HepG2 (cell line): ENCODE data around the gene LUC7L2. TPM values are rescaled to one million over a fixed set of nuclear protein-coding genes. Genes with fewer than 3 reads are reported as not detected.
A peak's percentile ranks its signal among the peaks of the same experiment; 100 is the strongest.

ENCODE experiments used
- ATAC-seq: fragments of 200-7000 bp; cut with Tn5 transposase; 3 replicates; pipeline ENCODE4 v1.9.1; 2020; ENCODE audit warnings: mild to moderate bottlenecking, moderate library complexity
- BruUV-seq: library from RNA; stranded (reverse); fragments of 400-500 nt; replicated peaks from 2 replicates; lab custom pipeline; 2021; lab: Mats Ljungman, UMichigan
- CTCF ChIA-PET: fragments of 300-600 bp; formaldehyde crosslinking; extraction: SDS; loops from one replicate; lab custom pipeline; 2021; ENCODE audit warnings: low total read pairs, inconsistent platforms, low intra/inter-chr PET ratio; lab: Yijun Ruan, JAX
- POLR2A ChIA-PET: fragments of 350-600 bp; sonication (Branson Sonifier 250); formaldehyde crosslinking; loops from one replicate; lab custom pipeline; 2020; ENCODE audit warnings: antibody characterized with exemption, inconsistent platforms; lab: Yijun Ruan, JAX
- DNase-seq: peaks from one replicate; pipeline ENCODE4 v3.0.0-alpha.2; 2015; ENCODE audit warnings: low spot score
- FAIRE-seq: peaks from 3 replicates; lab custom pipeline; 2011; peaks lifted over from hg19 to GRCh38; lab: Jason Lieb, UNC
- H2AFZ ChIP-seq: one replicate; pipeline ENCODE4 v1.6.1; 2011; ENCODE audit warnings: low read length, inconsistent platforms
- H3K27ac ChIP-seq: fragments of 300-600 bp; 3 replicates; pipeline ENCODE4 v1.8.0; 2011; ENCODE audit warnings: mixed run types, mild to moderate bottlenecking, mixed read lengths, low read length, inconsistent platforms; ENCODE audit not compliant: insufficient read depth; ENCODE audit errors: extremely low read length
- H3K27me3 ChIP-seq, 2 experiments: fragments of 200-600 bp in 1 of 2; 2 replicates in 1 of 2; 3 replicates in 1 of 2; pipeline versions ENCODE4 v1.6.0 to v1.8.0; 2011; ENCODE audit warnings: low read length in 2 of 2, mild to moderate bottlenecking in 2 of 2, moderate library complexity in 2 of 2, inconsistent platforms in 1 of 2; ENCODE audit not compliant: insufficient read depth in 2 of 2, control insufficient read depth in 1 of 2
- H3K36me3 ChIP-seq, 2 experiments: fragments of 200-600 bp in 1 of 2; replicated peaks in 1 of 2; 2 replicates in 1 of 2; 3 replicates in 1 of 2; pipeline versions ENCODE4 v1.5.1 to v1.8.0; 2011; ENCODE audit warnings: low read length in 2 of 2, inconsistent platforms in 1 of 2; ENCODE audit not compliant: insufficient read depth in 2 of 2, control insufficient read depth in 1 of 2
- H3K4me1 ChIP-seq: 2 replicates; pipeline ENCODE4 v1.5.1; 2012; ENCODE audit warnings: low read length, inconsistent platforms; ENCODE audit not compliant: insufficient read depth
- H3K4me2 ChIP-seq: 2 replicates; pipeline ENCODE4 v1.6.0; 2011; ENCODE audit warnings: low read depth, low read length, inconsistent platforms
- H3K4me3 ChIP-seq, 3 experiments: fragments of 200-600 bp in 1 of 3; sonication (generic), shearing (Covaris generic) in 1 of 3; replicated peaks in 1 of 3; 2 replicates each; pipeline ENCODE4 v1.5.1; 2011 to 2016; ENCODE audit warnings: low read length in 3 of 3, inconsistent platforms in 2 of 3, low read depth in 2 of 3, mild to moderate bottlenecking in 2 of 3, control low read depth in 1 of 3, mixed read lengths in 1 of 3; ENCODE audit not compliant: insufficient read depth in 1 of 3
- H3K79me2 ChIP-seq: one replicate; pipeline ENCODE4 v1.6.1; 2011; ENCODE audit warnings: low read length, inconsistent platforms; ENCODE audit not compliant: insufficient read depth
- H3K9ac ChIP-seq: 2 replicates; pipeline ENCODE4 v1.6.0; 2011; ENCODE audit warnings: mild to moderate bottlenecking, low read depth, low read length, inconsistent platforms; ENCODE audit not compliant: insufficient read depth
- H3K9me3 ChIP-seq: 2 replicates; pipeline ENCODE4 v1.5.1; 2012; ENCODE audit warnings: mild to moderate bottlenecking, low read length
- H4K20me1 ChIP-seq: 2 replicates; pipeline ENCODE4 v1.6.0; 2011; ENCODE audit warnings: inconsistent platforms, mild to moderate bottlenecking, low read length, moderate library complexity; ENCODE audit not compliant: insufficient read depth
- EZH2 ChIP-seq: conservative IDR thresholded peaks from 2 replicates; pipeline ENCODE4 v1.6.1; 2012; ENCODE audit warnings: mild to moderate bottlenecking, low read depth, low read length, moderate library complexity
- FOXA3 ChIP-seq: IDR thresholded peaks from 2 replicates; pipeline ENCODE4 v1.6.1; 2016; ENCODE audit warnings: missing genetic modification reagents, missing compliant biosample characterization
- MXD1 ChIP-seq: sonication (generic); formaldehyde crosslinking; IDR thresholded peaks from 2 replicates; pipeline ENCODE4 v1.4.0; 2020; ENCODE audit warnings: mild to moderate bottlenecking, missing genetic modification reagents
- PRDM4 ChIP-seq: sonication (generic); formaldehyde crosslinking; IDR thresholded peaks from 2 replicates; pipeline ENCODE4 v1.9.0; 2021; ENCODE audit warnings: missing genetic modification reagents, borderline replicate concordance
- SIX4 ChIP-seq: sonication (generic); formaldehyde crosslinking; IDR thresholded peaks from 2 replicates; pipeline ENCODE4 v1.4.0; 2020; ENCODE audit warnings: missing genetic modification reagents
- ZBTB3 ChIP-seq: sonication (generic); formaldehyde crosslinking; IDR thresholded peaks from 2 replicates; pipeline ENCODE4 v1.4.0; 2020; ENCODE audit warnings: low read depth, mild to moderate bottlenecking, moderate library complexity, missing genetic modification reagents, borderline replicate concordance
- ZFX ChIP-seq: sonication (generic); formaldehyde crosslinking; IDR thresholded peaks from 2 replicates; pipeline ENCODE4 v1.4.0; 2020; ENCODE audit warnings: mild to moderate bottlenecking, low read depth, missing genetic modification reagents, moderate library complexity
- ZNF260 ChIP-seq: sonication (generic); formaldehyde crosslinking; IDR thresholded peaks from 2 replicates; pipeline ENCODE4 v1.4.0; 2020; ENCODE audit warnings: missing genetic modification reagents, low read depth, mild to moderate bottlenecking, borderline replicate concordance
- ZNF335 ChIP-seq: sonication (generic); formaldehyde crosslinking; IDR thresholded peaks from 2 replicates; pipeline ENCODE4 v1.4.0; 2020; ENCODE audit warnings: missing genetic modification reagents
- ZNF496 ChIP-seq: sonication (generic); formaldehyde crosslinking; IDR thresholded peaks from 2 replicates; pipeline ENCODE4 v1.8.1; 2023; ENCODE audit warnings: mild to moderate bottlenecking, moderate library complexity, missing genetic modification reagents; ENCODE audit not compliant: insufficient replicate concordance
- ZNF747 ChIP-seq: sonication (generic); formaldehyde crosslinking; IDR thresholded peaks from 2 replicates; pipeline ENCODE4 v1.8.1; 2023; ENCODE audit warnings: missing genetic modification reagents, mild to moderate bottlenecking, borderline replicate concordance
- ZNF816 ChIP-seq: sonication (generic); formaldehyde crosslinking; IDR thresholded peaks from 2 replicates; pipeline ENCODE4 v1.8.0; 2022; ENCODE audit warnings: missing genetic modification reagents, mild to moderate bottlenecking, borderline replicate concordance
- WGBS: methylation state at CpG from one replicate; pipeline ENCODE4 v1.1.6; 2017; ENCODE audit warnings: low lambda C conversion rate; 5-methylcytosine and 5-hydroxymethylcytosine counted together
- in situ Hi-C: cut with HindIII; loops from 2 replicates; pipeline ENCODE4 v1.10.0; 2017; ENCODE audit warnings: low pct_unique_long_range_greater_than_20kb; ENCODE audit not compliant: extremely low pct_ligation_motif_present
- intact Hi-C: fragments of 100-400 bp; cut with micrococcal nuclease; formaldehyde crosslinking; loops from one replicate; pipeline ENCODE4 v1.10.0; 2022; ENCODE audit not compliant: unreplicated experiment
- polyA plus RNA-seq, 8 experiments: library from polyadenylated mRNA; depleted of rRNA in 3 of 8; stranded (reverse) in 7 of 8; unstranded in 1 of 8; fragments of >200 nt; fragmentation: Illumina TruSeq in 4 of 8; extraction: Trizol in 4 of 8; gene quantifications; 2 replicates each; pipeline versions ENCODE4 v1.2.1 to v1.2.3, GENCODE V29; 2011 to 2016; ENCODE audit warnings: low read depth in 4 of 8, missing spikeins in 1 of 8, mixed read lengths in 1 of 8; ENCODE audit not compliant: insufficient read depth in 1 of 8
- total RNA-seq, 5 experiments: library from RNA; depleted of rRNA; stranded (reverse); fragments of >200 nt; fragmentation: Illumina TruSeq; extraction: Trizol; gene quantifications; 2 replicates each; pipeline ENCODE4 v1.2.3, GENCODE V29; 2016; ENCODE audit warnings: low read depth in 1 of 5

The LUC7L2 gene
- total and polyA plus RNA-seq, 2 of the 13 experiments (the other 11 are each of a cell fraction or from before 2014, with no cell fraction given) = 17.9 to 50.7 TPM

GRCh38 chr7:139427029-139427420 is 67.3 kb downstream of the LUC7L2 start:
- Histone ChIP-seq H3K27me3 (no peaks in the 10 kb centered on the region), H3K36me3 (peaks cover 9 to 19% of the 10 kb centered on the region in 2 experiments; a peak in 4 of 5 replicates), H3K27ac (no peak overlapping the region), H3K9me3 (no peaks in the 10 kb centered on the region), H2AFZ (no peak overlapping the region), H3K79me2 (no peaks in the 10 kb centered on the region), H3K9ac (no peak overlapping the region), H3K4me3 (no peak overlapping the region), H4K20me1 (no peaks in the 10 kb centered on the region), H3K4me1 (no peaks in the 10 kb centered on the region), H3K4me2 (no peak overlapping the region)
- ATAC-seq (peak; percentile 39), FAIRE-seq (no peak), DNase-seq (no peak)
- in situ Hi-C loops (no loop called here), intact Hi-C loops (no loop called here)
- BruUV-seq = no TSS peak
- CTCF ChIA-PET = no interaction called here
- TF ChIP-seq ZNF260 (no peak), ZFX (CRISPR knock-in tag) (no peak), SIX4 (CRISPR knock-in tag) (no peak), MXD1 (CRISPR knock-in tag) (no peak)
- WGBS = 100% methylated on average over 1 of the region's 1 CpG
- POLR2A ChIA-PET = no interaction called here

GRCh38 chr7:139427788-139428187 is 68.1 kb downstream of the LUC7L2 start:
- intact Hi-C loops (no loop called here), in situ Hi-C loops (no loop called here)
- CTCF ChIA-PET = no interaction called here
- DNase-seq (no peak), ATAC-seq (no peak), FAIRE-seq (no peak)
- Histone ChIP-seq H3K9me3 (no peaks in the 10 kb centered on the region), H3K9ac (no peak overlapping the region), H3K36me3 (peaks cover 6 to 12% of the 10 kb centered on the region in 2 experiments; a peak in 1 of 5 replicates), H4K20me1 (no peaks in the 10 kb centered on the region), H3K4me2 (no peak overlapping the region), H2AFZ (no peak overlapping the region), H3K79me2 (no peaks in the 10 kb centered on the region), H3K4me3 (no peak overlapping the region), H3K4me1 (no peaks in the 10 kb centered on the region), H3K27ac (no peak overlapping the region), H3K27me3 (no peaks in the 10 kb centered on the region)
- BruUV-seq = no TSS peak
- POLR2A ChIA-PET = no interaction called here
- 94% methylated on average over 7 of the region's 7 CpGs for WGBS
- TF ChIP-seq FOXA3 (CRISPR knock-in tag) (no peak), ZNF747 (CRISPR knock-in tag) (no peak), EZH2 (no peak), PRDM4 (no peak), ZNF496 (no peak), ZBTB3 (CRISPR knock-in tag) (no peak), ZNF335 (CRISPR knock-in tag) (no peak), ZNF816 (no peak)
